Stimulated activated CD8-positive, alpha-beta memory T cell treated with anti-CD3 and anti-CD28 coated beads, Interleukin-2, amount 100 ng/mL, for 1 hour (primary cell): ENCODE measurements around the gene SMCO2.

ENCODE experiments used
- DNase-seq, 2 donors: peaks; one replicate each; pipeline ENCODE4 v3.0.0-alpha.2; 2020; ENCODE audit warnings: low read depth in 2 of 2

SMCO2 gene

DNA sequence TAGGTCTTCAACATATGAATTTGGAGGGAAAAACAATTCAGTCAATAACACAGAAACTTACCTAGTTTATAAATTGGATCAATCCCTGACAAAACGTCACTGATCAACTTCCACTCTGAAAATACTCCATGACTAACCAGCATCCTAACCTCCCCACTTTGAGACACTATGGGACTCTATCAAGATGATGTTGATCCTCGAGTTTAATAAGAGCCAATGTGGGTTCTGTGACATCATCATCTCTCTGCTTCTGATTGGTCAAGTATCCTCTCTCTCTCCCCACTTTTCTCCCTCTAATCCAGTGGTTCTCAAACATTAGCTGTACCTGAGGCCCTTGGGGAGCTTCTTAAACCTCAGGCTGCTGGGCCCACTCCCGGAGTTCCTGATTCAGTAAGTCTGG lies at the start of gene SMCO2:
SMCO2 (plus strand) TSS at position 301 of the 400 bp plus-strand sequence. CDS start 23,896 bp downstream, outside the sequence.
- no peak for DNase-seq

DNA sequence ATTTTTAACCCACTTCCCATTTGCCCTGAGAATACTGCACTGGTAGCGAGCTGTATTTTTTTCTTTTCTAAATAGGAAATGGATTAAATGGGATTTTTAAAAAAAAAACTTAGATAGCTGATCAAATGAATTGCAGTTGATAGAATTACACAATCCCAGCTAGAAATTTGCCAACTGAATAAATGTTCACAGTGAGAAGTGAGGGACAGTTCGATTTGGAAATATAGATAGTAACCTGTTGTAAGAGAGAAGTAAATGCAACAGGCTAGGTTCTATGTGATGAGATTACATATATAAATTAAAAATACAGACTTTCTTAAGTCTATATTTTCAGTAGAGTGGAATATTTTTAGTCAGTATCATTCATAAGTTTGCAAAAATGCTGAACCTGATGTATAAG lies 48.1 kb upstream of the SMCO2 start:
- no peak for DNase-seq

DNA sequence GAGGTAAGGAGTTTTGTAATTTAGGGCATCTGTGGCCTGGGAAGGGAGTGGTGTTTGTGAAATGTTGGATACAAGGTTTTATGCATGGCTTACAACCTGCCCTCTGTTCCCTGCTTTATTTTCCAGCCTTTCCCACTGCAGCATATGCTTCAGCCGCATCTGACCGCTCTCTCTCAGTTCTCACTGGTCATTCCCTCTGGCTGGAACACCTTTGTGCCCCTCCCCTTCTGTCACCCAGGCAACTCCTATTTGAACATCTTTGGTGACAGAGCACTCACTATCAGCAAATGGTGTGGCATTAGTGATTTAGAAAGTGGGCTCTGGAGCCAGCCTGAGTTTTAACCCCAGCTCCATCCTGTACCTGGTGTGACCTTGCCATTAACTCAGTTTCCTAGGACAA lies 47.5 kb upstream of the SMCO2 start:
- no peak for DNase-seq

DNA sequence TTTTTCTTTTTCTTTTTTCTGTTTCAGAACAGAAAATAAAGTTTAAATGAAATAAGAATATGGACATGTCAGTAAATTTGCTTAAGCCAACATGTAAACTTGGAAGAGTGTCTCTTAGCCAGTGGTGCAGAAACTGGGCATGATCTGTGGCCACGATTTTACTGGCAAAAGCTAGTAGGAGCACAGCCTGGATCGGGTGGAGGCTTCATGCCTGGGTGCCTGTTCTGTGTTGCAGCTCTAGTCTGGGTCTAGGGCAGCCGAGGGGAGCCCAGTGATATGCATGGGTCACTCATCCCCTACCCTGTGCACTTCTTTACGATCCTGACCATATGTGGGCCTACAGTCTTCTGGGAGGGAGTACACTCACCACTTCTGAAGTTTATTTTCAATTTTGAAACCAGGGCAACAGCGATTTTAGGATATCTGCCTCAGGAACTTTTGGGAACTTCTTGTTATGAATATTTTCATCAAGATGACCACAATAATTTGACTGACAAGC lies 45.6 kb upstream of the SMCO2 start:
- no peak for DNase-seq

GRCh38 chr12:27412047-27412446 lies 34.5 kb upstream of the SMCO2 start:
- DNase-seq: no peak

DNA sequence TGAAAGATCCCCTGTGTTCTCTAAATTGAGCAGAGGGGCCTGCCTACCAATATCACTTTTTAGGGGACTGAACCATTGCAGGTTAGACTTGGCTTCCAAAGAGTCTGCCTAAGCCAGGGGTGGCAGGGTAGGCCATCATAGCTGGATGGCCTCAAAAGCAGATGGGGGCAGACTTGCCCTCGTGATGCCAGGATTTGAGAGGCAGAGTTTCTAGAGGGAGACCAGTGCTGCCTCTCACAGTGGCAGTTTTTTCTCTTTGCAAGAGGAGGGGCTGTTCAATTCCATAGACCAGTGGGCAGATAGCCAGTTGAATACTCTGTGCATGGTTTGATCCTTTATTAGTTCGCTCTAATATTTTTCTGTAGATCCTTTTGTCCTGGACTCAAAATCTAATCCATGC lies 23.8 kb upstream of the SMCO2 start:
- DNase-seq: no peak

- no peak for DNase-seq
These were observed 21.8 kb upstream of the SMCO2 start for GRCh38 chr12:27424631-27425230.

GRCh38 chr12:27425306-27425705 lies 21.2 kb upstream of the SMCO2 start:
- DNase-seq: no peak

DNA sequence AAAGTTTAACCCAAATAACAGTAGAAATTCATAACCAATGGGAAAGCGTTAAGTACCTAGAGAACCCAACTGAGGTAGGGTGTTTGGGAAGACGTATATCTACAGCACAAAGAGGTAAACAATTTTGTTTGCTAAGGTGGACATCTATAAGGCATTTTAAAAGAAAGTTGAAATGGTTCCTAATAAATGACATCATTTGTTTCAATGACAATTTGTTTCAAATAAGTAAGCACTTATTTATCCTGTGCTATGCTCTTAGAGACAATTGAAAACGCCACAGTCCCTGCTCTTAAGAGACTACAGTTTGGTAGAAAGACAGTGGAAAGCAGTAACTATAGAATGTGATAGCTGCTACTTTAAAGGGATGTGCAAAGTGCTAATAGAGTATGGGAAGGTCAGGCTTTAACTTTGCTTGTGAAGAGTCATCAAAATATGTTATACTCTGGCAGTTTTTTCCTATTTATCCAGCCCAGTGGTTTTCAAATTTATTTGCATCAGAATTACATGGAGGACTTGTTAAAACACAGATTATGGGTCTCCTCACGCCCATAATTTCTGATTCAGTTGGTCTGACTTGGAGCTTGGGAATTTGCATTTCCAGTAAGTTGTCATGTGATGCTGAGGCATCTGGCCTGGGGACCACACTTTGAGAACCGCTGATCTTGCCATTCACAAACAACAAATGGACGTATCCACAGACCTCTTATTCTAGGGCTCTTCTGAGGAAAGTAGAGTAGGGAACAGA lies 19.6 kb upstream of the SMCO2 start:
- DNase-seq: no peak

DNA sequence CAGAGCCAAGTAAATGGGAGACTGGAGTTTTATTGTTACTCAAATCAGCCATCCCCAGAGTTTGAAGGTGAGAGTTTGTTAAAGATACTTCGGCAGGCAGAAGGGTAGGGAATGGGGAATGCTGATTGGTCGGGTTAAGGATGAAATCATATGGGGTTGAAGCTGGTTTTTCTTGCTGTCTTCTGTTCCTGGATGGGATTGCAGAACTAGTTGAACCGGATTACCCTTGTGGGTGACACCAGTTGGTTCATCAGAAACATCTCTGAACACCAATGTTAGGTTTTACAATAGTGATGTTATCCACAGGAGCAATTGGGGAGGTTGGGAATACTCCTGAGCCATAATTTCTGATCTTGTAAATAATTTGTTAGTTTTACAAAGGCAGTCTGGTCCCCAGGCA lies 18.7 kb upstream of the SMCO2 start:
- no peak for DNase-seq

GRCh38 chr12:27428466-27428865 lies 18.1 kb upstream of the SMCO2 start:
- no peak for DNase-seq

- no peak for DNase-seq
These were observed 16.9 kb upstream of the SMCO2 start for GRCh38 chr12:27429606-27430005.

GRCh38 chr12:27431185-27431584 lies 15.4 kb upstream of the SMCO2 start:
- no peak for DNase-seq

DNA sequence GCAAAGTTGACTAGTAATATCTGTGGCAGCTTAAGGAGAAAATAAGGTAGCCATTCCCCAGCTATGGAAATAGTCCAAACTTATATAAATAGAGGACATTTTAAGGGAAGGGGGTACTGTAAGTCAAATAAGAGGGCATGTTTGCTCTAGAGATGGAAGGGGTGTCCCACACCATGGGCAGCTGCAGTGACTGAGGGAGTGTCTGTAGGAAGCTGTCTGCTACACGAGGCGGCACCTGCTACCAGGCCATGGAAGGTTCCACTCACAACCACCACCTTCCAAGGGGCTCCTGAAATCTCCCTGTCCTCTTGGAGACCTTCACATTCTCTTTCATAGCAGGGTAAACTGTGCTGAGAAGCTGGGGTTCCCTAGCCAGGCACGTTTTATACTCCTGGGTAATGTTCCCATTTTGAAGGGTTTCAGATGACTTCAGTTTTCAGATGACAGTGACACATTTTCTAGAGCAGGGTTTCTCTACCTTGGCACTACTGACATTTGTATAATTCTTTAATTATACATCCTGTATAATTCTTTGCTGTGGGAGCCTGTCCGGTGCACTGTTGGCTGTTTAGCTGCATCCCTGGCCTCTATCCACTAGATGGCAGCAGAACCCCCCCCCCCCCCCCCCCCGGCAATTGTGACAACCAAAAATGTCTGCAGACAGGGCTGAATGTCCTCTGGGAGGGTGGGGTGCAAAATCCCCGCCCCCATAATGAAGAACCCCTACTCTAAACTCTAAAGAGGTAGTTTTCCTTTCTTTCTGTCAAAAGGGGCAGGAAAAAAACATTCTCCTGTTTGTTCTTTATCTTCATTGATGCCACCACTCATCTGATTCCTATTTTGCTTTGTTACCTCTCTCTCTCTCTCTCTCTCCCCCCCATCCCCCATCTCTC lies 11.6 kb upstream of the SMCO2 start:
- no peak for DNase-seq

DNA sequence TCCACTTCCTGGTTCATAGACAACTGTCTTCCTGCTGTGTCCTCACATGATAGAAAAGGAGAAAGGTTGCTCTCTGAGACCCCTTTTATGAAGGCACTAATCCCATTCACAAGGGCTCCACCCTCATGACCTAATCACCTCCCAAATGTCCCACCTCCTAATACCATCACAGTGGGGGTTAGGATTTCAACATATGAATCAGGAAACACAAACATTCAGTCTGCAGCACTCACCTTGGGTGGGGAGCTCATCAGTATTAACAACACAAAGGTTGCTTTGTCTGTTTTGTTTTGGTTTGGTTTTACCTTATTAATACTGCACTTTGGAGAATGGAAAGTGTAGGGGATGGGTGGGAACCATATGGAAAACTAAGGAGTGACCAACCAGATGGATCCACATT lies 10.5 kb upstream of the SMCO2 start:
- DNase-seq: no peak

DNA sequence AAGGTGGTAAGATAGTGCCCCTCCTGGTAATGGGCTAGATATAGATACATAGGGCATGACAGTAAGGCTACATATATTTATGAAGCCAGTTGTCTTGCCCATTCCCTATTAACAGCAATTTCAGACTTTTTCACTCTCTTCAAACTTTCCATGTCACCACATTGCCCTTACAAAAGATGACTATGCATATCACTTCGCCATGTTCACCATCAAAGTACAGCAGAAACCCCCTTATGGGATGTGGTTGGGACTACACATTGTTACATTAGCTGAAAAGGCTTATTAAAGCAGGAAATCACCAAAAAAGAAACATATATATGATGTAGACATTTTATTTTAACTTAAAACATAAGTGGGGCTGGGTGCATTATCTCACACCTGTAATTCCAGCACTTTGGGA lies 9.8 kb upstream of the SMCO2 start:
- DNase-seq: no peak

GRCh38 chr12:27437839-27438238 lies 8.7 kb upstream of the SMCO2 start:
- no peak for DNase-seq

DNA sequence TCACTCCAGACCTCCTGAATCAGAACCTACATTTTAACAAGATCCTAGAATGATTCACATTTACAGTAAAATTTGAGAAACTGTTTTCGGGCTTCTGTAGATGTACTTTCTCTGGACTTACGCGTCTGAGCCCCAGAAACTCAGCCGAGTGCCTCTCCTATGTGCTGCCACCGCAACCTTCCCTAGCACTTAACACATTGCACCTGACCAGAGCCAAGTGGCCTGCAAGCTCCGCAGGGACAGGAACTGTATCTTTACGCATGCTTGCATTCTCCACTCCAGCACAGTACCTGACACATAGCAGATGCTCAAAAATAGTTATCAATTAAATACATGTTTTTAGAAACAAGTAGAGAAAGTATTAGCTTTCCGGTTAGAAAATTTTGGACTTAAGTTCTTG lies 1.2 kb downstream of the SMCO2 start:
- no peak for DNase-seq

DNA sequence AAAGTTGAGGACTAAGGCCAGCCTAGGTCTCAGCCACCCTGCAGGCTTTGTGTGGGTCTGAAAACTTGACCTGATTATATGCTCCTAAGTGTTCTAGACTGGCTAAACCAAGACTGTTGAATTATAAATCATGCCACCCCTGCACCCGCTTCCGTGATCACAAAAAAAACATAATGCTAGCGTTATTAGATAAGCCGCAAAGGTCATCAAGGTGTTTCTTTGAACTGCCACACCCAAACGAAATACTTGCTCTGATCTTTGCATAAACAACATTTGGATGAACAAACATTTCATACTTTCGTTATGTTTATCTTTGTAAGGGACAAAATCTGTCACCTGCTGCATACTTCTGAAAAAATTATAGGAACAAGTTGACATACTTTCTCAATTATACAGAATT lies 2.5 kb downstream of the SMCO2 start:
- no peak for DNase-seq

- no peak for DNase-seq
These were observed 3.5 kb downstream of the SMCO2 start for GRCh38 chr12:27449893-27450534.

DNA sequence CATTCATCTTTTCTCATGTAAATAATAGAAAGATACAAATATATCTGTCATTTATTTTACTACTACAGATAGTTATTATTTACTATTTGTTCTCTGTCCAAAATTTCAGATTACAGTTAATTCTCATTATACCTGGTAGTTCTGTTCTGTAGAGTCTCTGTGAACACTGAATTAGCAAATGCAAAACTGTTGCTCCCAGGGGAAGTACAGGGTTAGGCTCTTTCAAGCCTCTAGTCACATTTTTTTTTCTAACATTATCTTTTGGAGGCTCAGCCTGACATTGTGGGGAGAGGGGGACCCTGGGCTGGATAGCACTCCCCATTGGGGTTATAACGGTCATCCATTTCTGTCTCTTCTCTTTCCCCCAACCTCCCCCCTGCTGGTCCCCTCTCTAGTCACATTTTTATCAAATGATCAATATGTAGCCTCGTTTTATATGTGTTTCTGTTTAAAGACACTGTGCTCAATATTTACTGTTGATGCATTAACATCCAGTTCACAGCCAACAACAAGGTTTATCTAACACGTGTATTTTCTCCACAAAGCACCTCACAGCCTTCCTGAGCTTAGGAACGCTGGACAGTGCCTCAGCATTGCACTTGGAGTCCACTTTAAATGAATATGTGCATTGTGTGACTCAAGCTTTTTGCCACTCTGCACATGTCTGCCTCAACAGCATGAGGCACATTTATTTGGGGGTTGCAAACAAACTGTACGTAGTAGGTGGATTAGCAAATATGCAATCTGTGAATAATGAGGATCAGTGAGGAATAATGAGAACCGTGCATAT lies 4.7 kb downstream of the SMCO2 start:
- no peak for DNase-seq
